ENCODE measurements around the gene PAM.

- TF ChIP-seq CTCF (IDR thresholded peaks at IDR 0.05) = no peak
- TF ChIP-seq POLR2A (IDR thresholded peaks at IDR 0.05) = no peak
Observed at GRCh38 chr5:103021314-103021713, 266.2 kb downstream of the PAM start.
